Smooth muscle cell of the brain vasculature (primary cell): Measurements from ENCODE around the gene ANXA1.
"Not testable (repeated sequence)": the region's sequence is repeated elsewhere in the genome, so short reads cannot be mapped to it uniquely, and the experiment has no call there.

Source experiments
- DNase-seq: peaks from one replicate; pipeline ENCODE4 v3.0.0-alpha.2; 2012; ENCODE audit warnings: low read depth, low spot score

The ANXA1 gene, protein sequence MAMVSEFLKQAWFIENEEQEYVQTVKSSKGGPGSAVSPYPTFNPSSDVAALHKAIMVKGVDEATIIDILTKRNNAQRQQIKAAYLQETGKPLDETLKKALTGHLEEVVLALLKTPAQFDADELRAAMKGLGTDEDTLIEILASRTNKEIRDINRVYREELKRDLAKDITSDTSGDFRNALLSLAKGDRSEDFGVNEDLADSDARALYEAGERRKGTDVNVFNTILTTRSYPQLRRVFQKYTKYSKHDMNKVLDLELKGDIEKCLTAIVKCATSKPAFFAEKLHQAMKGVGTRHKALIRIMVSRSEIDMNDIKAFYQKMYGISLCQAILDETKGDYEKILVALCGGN

DNA sequence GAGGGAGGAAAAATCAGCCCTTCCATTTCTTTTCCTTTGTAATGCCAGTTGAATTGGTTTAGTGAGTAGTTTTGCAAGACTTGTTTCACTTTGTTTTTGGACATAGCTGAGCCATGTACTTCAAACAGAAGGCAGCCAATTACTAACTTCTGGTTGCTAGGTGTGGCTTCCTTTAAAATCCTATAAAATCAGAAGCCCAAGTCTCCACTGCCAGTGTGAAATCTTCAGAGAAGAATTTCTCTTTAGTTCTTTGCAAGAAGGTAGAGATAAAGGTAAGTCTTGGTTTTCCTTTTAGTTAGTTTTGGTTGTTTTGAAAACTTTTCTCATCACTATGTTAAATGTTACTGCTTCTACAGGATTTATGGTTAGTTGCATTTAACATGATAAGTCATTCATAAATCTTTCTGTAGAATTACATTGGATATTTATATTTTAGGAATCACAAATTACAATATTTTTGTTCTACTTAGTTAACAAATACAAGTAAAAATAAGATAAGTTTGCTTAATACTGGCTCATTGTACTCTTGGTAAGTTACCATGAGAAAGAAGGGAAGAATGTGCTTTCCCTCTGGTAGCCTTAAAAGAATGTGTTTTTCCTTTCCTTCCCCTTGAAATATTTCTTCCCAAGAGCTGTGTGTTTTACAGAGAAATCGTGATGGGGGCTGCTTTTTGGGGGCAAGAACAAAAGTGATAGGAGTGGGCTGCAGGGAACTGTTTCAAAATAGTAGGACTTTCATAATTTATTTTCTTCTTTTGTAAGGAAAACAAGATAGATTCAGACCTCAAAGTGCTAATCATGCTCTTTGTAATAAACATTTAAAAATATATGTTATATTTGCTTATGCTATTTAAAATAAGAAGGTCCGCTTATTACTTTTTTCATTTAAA lies at the start of gene ANXA1:
Gene ANXA1 (plus strand): TSS at position 213 of the 890 bp plus-strand sequence. CDS start 6,671 bp downstream, outside the sequence.
- DNase-seq = peak; percentile 33

DNA sequence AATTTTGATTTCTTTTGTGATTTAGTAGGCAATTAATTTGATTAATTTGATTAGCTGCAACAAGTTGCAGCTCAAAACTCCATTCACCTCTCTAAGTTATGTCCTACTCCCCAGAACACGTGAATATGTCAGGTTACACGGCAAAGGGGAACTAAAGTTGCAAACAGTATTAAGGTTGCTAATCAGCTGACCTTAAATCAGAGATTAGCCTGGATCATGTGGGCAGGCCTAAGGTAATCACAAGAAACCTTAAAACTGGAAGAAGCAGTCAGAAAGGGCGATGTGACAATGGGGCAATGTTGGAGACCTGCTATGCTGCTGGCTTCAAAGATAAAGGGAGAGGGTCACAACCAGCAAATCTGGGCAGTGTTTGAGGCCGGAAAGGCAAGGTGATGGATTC lies 47.3 kb upstream of the ANXA1 start:
- DNase-seq = no peak

- no peak for DNase-seq
Observed at GRCh38 chr9:73104921-73105320, 46.7 kb upstream of the ANXA1 start.

GRCh38 chr9:73107489-73108069 lies 44.1 kb upstream of the ANXA1 start:
- not testable (repeated sequence) for DNase-seq

- no peak for DNase-seq
Observed at GRCh38 chr9:73114058-73114457, 37.6 kb upstream of the ANXA1 start.

DNA sequence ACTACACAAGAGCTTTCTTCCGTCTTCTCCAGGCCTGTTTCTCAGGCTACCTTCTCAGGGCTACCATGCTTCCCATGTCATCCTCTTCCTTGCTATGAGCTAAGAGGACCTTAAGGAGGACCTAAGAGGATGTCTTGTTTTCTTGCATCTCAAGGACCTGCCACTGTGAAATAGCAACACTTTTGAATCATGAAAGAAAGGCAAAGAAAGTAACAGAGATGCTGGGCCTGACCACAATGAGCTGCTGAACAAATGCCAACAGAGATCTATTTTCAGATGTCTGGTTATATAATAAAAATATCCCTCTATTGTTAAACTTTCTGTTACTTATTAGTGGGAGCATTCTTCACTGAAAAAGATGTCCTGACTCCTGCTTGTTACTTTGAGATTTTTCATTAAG lies 36.7 kb upstream of the ANXA1 start:
- DNase-seq = no peak

GRCh38 chr9:73116031-73116430 lies 35.6 kb upstream of the ANXA1 start:
- DNase-seq = no peak

- DNase-seq = no peak
Observed at GRCh38 chr9:73116880-73117279, 34.8 kb upstream of the ANXA1 start.

- DNase-seq = no peak
Observed at GRCh38 chr9:73118286-73118685, 33.4 kb upstream of the ANXA1 start.

GRCh38 chr9:73118898-73119554 lies 32.6 kb upstream of the ANXA1 start:
- no peak for DNase-seq

- no peak for DNase-seq
Observed at GRCh38 chr9:73121375-73121935, 30.2 kb upstream of the ANXA1 start.

GRCh38 chr9:73125651-73126050 lies 26.0 kb upstream of the ANXA1 start:
- no peak for DNase-seq

GRCh38 chr9:73129941-73130685 lies 21.6 kb upstream of the ANXA1 start:
- DNase-seq = no peak

DNA sequence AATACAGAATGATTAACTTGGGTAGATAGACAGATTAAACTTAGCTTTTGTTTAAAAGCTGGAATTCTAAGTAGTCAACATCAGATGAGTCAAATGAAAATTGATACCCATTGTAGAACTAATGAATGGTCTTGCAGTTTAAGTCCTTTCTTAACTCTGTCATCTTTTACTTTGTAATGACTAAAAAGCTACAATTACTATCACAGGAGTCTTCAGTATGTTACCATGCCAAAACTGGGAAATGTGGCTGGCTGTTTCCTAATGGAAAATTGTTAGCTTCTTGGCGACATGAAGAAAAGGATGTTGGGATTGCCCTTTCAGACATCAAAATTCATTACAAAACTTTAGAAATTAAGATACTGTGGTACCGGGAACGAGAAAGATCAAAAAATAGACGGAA lies 20.2 kb upstream of the ANXA1 start:
- no peak for DNase-seq

DNA sequence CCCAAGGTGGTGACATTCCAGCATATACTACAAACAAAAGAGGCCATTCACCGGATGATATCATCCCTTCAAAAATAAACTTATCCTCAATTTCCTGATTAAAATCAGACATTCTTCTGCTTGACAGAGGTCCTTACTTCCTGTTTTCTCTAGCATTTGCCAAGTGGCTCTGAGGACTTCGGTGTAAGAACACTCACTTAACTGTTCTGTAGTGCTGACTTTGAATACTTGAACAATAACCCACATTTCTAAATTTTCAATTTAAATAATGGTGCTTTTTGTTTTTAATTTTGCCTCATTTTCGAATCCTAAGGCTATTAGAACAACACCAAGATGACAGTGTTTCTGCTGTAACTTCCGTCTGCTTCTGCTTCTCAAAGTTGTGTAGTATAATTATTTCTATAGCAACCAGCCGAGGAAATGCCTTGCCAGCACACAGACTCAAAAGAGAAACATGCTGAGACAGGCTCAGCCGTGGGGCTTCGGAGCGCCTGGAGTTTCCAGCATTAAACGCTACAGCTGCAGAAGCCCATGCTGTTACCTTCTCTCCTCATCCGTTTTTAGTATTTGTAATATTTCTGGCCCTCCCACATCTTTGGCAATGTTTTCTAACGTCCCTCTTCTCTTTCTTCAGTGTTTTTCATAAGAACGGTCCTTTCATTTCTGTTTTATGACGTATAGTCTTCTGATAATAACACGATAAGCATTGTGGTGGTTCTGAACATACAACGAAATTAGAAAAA lies 19.5 kb upstream of the ANXA1 start:
- peak; percentile 68 for DNase-seq

DNA sequence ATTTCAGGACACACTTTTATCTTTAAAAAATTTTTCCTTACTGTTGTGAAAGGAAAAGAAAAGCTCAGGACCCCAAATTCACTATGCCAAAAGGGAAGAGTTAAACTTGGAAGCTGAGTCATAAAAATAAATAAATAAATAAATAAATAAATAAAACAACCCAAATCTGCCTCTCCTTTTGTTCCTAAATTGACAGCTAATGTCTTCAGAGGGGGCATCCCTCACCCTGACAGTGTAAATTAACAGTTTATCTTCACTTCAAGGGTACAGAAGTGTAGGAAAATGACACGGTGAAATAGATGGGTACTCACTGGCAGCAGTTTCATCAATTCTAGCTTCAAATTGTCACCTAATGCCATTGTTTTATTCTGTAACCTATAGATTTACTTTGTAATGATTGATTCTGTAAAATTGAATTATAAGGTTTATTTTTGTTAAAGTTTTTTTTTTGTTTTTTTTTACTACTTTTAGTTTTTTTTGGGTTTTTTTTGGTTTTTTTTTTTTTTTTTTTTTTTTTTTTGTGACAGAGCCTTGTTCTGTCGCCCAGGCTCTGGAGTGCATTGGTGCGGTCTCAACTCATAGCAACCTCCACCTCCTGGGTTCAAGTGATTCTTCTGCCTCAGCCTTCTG lies 18.5 kb upstream of the ANXA1 start:
- DNase-seq = no peak

DNA sequence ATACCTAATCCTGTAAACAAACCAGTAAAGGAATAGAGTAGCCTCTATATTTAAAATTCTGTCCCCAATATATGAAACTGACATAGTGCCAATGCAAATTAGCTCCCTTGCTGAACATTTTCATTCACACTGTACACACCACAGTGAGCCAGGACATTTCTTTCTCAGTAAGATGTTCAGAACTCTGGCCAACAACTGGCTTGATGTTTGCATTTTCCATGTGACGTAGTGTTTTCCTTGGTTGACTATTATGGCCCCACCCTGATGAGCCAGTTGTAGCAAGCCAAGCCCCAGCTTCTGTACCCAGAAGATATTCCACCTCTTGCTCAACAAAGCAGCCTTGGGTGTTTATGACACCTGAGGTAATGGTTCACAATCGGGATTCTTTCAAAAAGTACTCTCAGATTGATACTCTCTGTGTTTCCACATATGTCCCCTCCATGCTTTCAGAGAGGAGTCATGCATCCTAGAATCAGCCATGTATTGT lies 17.7 kb upstream of the ANXA1 start:
- no peak for DNase-seq

- DNase-seq = no peak
Observed at GRCh38 chr9:73135394-73135793, 16.3 kb upstream of the ANXA1 start.

DNA sequence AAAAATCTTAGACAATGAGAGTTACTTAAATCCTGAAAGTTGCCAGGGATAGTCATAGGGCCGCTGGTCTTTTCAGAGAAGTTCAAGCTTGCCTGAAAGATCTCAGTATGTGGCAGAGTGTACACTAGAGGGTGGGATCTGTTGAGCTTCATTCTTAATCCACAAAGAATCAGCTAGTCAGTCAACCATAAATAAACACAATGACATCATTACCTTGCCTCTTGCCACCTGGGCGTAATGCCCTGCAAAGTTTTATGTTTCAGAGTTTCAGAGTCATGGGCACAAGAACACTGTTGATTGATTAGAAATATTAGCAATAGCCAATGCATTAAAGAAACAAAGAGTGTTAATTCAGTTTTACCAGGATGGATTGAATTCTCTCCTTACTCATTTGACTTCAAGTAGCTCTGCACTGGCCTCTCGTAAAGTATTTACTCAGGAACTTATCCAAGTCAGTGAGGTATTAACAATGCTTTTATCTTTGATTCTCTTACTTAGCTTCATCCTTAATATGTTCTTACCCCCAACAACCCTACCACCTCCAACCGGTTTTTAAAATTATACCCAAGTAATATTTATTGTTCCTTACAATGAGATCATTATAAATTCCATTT lies 14.3 kb upstream of the ANXA1 start:
- DNase-seq = no peak
